RWPE1 (cell line): ENCODE results near the gene MTHFD1L.

Experiments used
- CTCF ChIA-PET: fragments of 350-600 bp; sonication (Branson Sonifier 250); formaldehyde crosslinking; extraction: SDS; loops from one replicate; lab custom pipeline; 2021; lab: Yijun Ruan, JAX
- POLR2A ChIA-PET: fragments of 400-600 bp; formaldehyde crosslinking; extraction: SDS; loops from one replicate; lab custom pipeline; 2020; ENCODE audit warnings: antibody characterized with exemption; ENCODE audit not compliant: low non-redundant PET; lab: Yijun Ruan, JAX
- DNase-seq: peaks from one replicate; pipeline ENCODE4 v3.0.0; 2012; ENCODE audit warnings: low spot score
- H3K27ac ChIP-seq: fragments of 450-650 bp; 2 replicates; pipeline ENCODE4 v1.5.1; 2017
- TF ChIP-seq, protein P1 (sequence below): fragments of 450-650 bp; conservative IDR thresholded peaks from 2 replicates; pipeline ENCODE4 v1.5.1; 2017; ENCODE audit warnings: low read depth, mild to moderate bottlenecking

The MTHFD1L gene

DNA sequence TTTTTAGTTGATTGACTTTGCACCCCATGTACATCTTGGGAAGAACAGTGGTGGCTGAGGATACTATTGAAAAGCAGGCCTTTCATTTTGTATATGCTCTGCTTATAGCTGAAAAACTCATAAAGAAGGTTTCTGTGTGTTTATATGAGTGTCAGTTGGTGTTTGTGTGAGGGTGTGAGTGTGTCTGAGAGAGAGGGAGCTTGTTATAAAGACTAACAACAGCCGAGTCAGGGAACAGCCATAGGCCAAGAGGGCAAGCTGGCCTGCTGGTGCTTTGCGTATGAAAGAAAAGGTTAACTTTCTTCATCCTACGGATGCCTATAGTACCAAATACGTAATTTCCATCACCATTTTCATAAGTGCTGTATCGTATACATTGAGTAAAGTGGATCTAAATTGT is 88.3 kb downstream of the MTHFD1L start:
- ChIA-PET POLR2A (no interaction called here), CTCF (interaction anchor here (0.7 kb wide), 1 partner anchor 520 kb away, joined by 3 read pairs; no protein-coding TSS in a partner anchor)
- DNase-seq, result no peak
- H3K27ac ChIP-seq, result no peak overlapping the region
- TF ChIP-seq, protein P1, sequence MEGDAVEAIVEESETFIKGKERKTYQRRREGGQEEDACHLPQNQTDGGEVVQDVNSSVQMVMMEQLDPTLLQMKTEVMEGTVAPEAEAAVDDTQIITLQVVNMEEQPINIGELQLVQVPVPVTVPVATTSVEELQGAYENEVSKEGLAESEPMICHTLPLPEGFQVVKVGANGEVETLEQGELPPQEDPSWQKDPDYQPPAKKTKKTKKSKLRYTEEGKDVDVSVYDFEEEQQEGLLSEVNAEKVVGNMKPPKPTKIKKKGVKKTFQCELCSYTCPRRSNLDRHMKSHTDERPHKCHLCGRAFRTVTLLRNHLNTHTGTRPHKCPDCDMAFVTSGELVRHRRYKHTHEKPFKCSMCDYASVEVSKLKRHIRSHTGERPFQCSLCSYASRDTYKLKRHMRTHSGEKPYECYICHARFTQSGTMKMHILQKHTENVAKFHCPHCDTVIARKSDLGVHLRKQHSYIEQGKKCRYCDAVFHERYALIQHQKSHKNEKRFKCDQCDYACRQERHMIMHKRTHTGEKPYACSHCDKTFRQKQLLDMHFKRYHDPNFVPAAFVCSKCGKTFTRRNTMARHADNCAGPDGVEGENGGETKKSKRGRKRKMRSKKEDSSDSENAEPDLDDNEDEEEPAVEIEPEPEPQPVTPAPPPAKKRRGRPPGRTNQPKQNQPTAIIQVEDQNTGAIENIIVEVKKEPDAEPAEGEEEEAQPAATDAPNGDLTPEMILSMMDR, result no peak

DNA sequence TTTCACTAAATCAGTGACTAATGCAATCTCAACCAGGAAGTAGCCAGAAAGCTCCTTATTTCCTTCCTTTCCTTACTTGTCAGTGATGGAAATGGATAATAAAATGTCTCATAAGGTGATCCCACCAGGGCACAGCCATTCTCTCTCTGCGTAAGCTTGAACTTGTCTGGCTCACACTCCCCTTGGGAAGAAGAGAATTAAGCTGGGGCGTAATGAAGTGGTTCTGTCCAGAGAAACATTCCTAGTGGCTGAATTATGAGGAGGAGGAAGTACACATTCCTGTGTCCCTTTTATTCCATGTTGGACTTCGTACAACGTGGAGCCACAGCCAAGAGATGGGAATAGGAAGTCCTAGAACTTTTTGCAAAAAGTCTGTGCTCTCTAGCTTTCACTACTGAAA is 93.7 kb downstream of the MTHFD1L start:
- DNase-seq, result no peak
- TF ChIP-seq, protein P1, result no peak
- ChIA-PET POLR2A (no interaction called here), CTCF (interaction anchor here (0.6 to 0.7 kb wide), 2 partner anchors 15 to 19 kb away, joined by 3 to 7 read pairs; no protein-coding TSS in a partner anchor)
- H3K27ac ChIP-seq, result no peak overlapping the region

DNA sequence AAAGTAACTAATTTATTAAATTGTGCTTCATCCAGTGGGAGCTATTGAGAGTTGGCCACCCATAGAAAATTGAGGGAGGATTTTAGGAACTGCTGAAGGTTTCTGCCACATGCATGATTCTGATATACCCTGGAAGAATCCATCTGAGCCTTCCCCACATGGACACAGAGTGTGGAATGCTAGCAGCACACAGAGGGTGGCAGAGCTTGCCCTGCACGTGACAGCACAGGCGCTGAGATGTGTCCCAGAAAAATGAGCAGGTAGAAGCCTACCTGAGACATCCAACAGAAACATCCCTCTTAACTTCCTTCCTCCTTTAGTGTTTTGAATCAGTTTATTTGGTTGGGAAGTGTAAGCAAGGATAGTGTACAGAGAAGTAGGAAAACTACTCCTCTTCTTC is 96.9 kb downstream of the MTHFD1L start:
- CTCF ChIA-PET, result no interaction called here
- POLR2A ChIA-PET, result no interaction called here
- DNase-seq, result no peak
- TF ChIP-seq, protein P1, result no peak
- no peak overlapping the region for H3K27ac ChIP-seq

DNA sequence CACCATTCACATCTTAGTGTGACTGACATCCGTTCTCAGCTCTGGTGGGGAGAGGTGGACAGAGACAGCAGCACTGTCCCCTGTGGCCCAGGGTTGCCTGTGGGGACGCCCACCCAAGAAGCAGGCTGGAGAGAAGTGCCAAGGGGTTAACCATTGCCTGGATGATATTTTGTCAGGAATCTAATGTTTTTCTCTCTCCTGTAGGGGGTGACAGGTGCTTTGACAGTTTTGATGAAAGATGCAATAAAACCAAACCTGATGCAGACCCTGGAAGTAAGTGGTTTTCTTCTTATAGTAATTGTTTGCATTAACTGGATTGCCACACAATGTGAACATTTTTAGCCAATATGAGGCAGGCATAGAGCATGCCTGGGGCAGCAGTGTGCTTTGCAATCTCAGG is 99.3 kb downstream of the MTHFD1L start:
- no peak for DNase-seq
- H3K27ac ChIP-seq, result no peak overlapping the region
- POLR2A ChIA-PET, result no interaction called here
- CTCF ChIA-PET, result interaction anchor here (0.6 kb wide), 1 partner anchor 436 kb away, joined by 3 read pairs; no protein-coding TSS in a partner anchor
- TF ChIP-seq, protein P1, result no peak

DNA sequence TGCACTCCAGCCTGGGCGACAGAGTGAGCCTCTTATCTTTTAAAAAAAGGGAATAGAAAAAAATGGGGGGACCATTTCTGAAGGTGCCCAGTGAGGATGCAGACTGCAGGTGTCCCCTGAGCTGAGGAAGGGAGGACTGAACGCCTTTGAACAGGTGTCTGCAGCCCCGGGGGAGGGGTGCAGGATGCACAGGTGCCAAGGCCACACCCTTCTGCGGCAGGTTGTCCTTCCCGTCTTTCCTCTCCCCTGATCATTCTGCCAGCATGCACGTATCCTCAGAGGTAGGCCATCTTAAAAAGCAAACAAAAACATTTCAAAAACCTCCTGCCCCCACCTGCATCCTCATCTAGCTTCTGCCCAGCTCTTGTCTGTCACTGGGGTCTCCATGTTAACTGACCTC is 101.3 kb downstream of the MTHFD1L start:
- no peak for DNase-seq
- CTCF ChIA-PET, result no interaction called here
- POLR2A ChIA-PET, result no interaction called here
- H3K27ac ChIP-seq, result no peak overlapping the region
- TF ChIP-seq, protein P1, result no peak

DNA sequence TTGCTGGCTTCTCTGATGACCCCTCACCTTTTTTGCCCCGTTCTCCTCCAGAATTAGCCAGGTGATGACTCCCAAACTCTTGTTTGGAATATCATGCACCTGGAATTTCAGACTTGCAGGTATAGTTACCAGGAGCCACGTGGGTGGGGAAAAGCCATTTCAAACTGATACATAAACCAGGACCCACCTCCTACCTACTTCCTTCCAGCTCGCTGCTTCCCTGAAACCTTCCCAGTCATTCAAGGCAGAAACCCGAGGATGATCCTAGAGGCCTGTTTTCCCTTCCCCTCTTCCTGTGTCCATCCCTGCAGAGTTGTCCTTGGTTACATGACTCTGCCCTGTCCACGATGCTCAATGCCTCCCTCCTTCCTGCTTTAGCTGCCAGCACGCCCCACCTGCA is 101.9 kb downstream of the MTHFD1L start:
- ChIA-PET POLR2A (no interaction called here), CTCF (no interaction called here)
- TF ChIP-seq, protein P1, result no peak
- no peak for DNase-seq
- H3K27ac ChIP-seq, result no peak overlapping the region

DNA sequence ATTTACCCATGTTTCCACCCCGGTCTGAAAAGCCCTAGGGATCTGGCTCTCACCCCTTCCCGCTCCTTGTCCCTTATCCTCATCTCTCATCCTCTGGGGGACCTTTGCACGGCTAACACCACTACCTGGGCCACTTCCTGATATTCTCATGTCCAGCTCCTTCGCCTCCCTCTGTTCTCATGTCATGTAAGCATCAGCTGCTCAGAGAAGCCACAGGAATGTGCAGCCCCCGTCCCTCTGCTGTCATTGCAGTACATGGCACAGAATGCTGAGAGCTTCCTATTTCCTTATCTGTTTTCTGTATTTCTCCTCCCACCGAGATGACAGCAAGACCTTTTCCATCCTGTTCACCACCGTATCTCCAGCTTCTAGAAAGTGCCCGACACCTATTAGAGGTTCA is 102.4 kb downstream of the MTHFD1L start:
- ChIA-PET POLR2A (no interaction called here), CTCF (interaction anchor here (0.5 to 0.7 kb wide), 2 partner anchors 326 to 425 kb away, joined by 3 read pairs; no protein-coding TSS in a partner anchor)
- no peak overlapping the region for H3K27ac ChIP-seq
- TF ChIP-seq, protein P1, result no peak
- DNase-seq, result no peak
